Tibial artery (tissue), 4 donors: ENCODE results near the gene CTNNA3.
"Not testable (repeated sequence)": the region's sequence is repeated elsewhere in the genome, so short reads cannot be mapped to it uniquely, and the experiment has no call there.

Source experiments
- DNase-seq, 2 donors: peaks; one replicate each; pipeline ENCODE4 v3.0.0-alpha.2; 2019
- H3K27ac ChIP-seq, 2 donors: fragments of 200-600 bp; sonication (generic) in 1 of 2; 1 replicate in 1 of 2; 2 replicates in 1 of 2; pipeline ENCODE4 v1.5.1; 2018 to 2019; ENCODE audit warnings: mild to moderate bottlenecking in 1 of 2
- H3K27me3 ChIP-seq, 2 donors: fragments of 200-600 bp; sonication (generic) in 1 of 2; one replicate each; pipeline versions ENCODE4 v1.5.1 to v1.6.0; 2016 to 2019
- H3K36me3 ChIP-seq, 3 donors: fragments of 200-600 bp; sonication (generic) in 2 of 3; one replicate each; pipeline ENCODE4 v1.5.1; 2016 to 2019; ENCODE audit warnings: mild to moderate bottlenecking in 2 of 3
- H3K4me1 ChIP-seq, 4 donors: fragments of 200-600 bp; sonication (generic) in 2 of 4; 1 replicate in 3 of 4; 2 replicates in 1 of 4; pipeline ENCODE4 v1.5.1; 2016 to 2019
- H3K4me3 ChIP-seq, 2 donors: fragments of 200-600 bp; sonication (generic) in 1 of 2; 1 replicate in 1 of 2; 2 replicates in 1 of 2; pipeline ENCODE4 v1.5.1; 2018 to 2019; ENCODE audit warnings: mild to moderate bottlenecking in 2 of 2
- H3K9me3 ChIP-seq, 3 donors: fragments of 200-600 bp; sonication (generic) in 1 of 3; one replicate each; pipeline ENCODE4 v1.5.1; 2016 to 2019
- intact Hi-C: fragments of 100-400 bp; cut with DNase I; formaldehyde crosslinking; loops from one replicate; pipeline ENCODE4 v1.15.0; 2023; ENCODE audit warnings: low total_unique reads
- TF ChIP-seq, protein P1 (sequence below), 2 experiments: fragments of 200-600 bp in 1 of 2; fragments of 450-650 bp in 1 of 2; IDR thresholded peaks; one replicate each; pipeline ENCODE4 v1.5.1; 2017 to 2019; ENCODE audit warnings: antibody characterized with exemption in 2 of 2, mild to moderate bottlenecking in 1 of 2, moderate library complexity in 1 of 2

CTNNA3 gene

GRCh38 chr10:67225226-67225625, 470.8 kb downstream of the CTNNA3 start:
- no peaks in the 10 kb centered on the region for H3K9me3 ChIP-seq
- no peaks in the 10 kb centered on the region for H3K36me3 ChIP-seq
- DNase-seq = no peak
- intact Hi-C loops = no loop called here
- TF ChIP-seq, protein P1, sequence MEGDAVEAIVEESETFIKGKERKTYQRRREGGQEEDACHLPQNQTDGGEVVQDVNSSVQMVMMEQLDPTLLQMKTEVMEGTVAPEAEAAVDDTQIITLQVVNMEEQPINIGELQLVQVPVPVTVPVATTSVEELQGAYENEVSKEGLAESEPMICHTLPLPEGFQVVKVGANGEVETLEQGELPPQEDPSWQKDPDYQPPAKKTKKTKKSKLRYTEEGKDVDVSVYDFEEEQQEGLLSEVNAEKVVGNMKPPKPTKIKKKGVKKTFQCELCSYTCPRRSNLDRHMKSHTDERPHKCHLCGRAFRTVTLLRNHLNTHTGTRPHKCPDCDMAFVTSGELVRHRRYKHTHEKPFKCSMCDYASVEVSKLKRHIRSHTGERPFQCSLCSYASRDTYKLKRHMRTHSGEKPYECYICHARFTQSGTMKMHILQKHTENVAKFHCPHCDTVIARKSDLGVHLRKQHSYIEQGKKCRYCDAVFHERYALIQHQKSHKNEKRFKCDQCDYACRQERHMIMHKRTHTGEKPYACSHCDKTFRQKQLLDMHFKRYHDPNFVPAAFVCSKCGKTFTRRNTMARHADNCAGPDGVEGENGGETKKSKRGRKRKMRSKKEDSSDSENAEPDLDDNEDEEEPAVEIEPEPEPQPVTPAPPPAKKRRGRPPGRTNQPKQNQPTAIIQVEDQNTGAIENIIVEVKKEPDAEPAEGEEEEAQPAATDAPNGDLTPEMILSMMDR (IDR thresholded peaks at IDR 0.05) = no peak
- no peaks in the 10 kb centered on the region for H3K27me3 ChIP-seq
- no peak overlapping the region for H3K4me3 ChIP-seq
- no peaks in the 10 kb centered on the region for H3K4me1 ChIP-seq
- no peak overlapping the region for H3K27ac ChIP-seq

DNA sequence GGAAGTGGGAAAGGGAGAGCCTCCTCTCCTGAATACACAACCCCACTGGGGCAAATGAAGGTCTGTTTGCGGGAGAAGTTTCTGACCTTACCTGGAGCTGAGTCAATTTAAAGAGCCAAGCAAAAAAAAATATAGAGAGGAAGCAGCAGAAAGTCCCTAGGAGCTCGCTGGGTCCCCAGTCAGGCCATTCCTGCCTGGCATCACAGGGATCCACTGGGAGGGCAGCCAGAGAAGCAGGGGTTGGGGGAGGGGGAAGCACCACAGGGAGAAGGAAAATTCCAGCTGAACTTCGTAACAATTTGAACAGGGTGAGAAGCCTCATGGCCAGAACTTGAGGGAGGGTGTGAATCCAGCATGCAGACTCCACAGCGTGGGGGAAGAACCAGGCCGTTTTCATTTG, 471.4 kb downstream of the CTNNA3 start:
- H3K36me3 ChIP-seq = no peaks in the 10 kb centered on the region
- H3K27ac ChIP-seq = no peak overlapping the region
- TF ChIP-seq, protein P1 (IDR thresholded peaks at IDR 0.05) = no peak
- intact Hi-C loops = no loop called here
- no peak for DNase-seq
- H3K27me3 ChIP-seq = no peaks in the 10 kb centered on the region
- H3K9me3 ChIP-seq = no peaks in the 10 kb centered on the region
- H3K4me3 ChIP-seq = no peak overlapping the region
- no peaks in the 10 kb centered on the region for H3K4me1 ChIP-seq

DNA sequence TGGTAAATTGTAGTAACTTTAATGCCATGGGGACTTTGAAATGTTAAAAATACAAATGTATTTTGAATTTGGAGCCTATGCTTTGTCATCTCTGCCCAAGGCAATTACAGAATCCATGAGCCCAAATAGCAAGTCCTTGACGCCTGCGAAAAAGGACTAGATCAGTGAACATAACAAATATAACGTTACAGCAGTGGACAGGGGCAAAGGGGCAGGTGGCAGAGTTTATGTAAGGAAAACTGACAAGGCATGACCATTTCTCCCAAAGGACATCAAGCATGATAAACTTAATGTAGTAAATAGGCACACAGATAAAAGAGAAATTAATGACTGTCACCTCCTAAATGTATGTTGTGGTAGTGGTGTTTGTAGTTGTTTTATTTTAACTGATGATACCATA, 473.1 kb downstream of the CTNNA3 start:
- intact Hi-C loops = no loop called here
- Histone ChIP-seq H3K4me3 (no peak overlapping the region), H3K9me3 (no peaks in the 10 kb centered on the region), H3K4me1 (no peaks in the 10 kb centered on the region), H3K27me3 (no peaks in the 10 kb centered on the region), H3K36me3 (no peaks in the 10 kb centered on the region), H3K27ac (no peak overlapping the region)
- TF ChIP-seq, protein P1 (IDR thresholded peaks at IDR 0.05) = no peak
- no peak for DNase-seq

DNA sequence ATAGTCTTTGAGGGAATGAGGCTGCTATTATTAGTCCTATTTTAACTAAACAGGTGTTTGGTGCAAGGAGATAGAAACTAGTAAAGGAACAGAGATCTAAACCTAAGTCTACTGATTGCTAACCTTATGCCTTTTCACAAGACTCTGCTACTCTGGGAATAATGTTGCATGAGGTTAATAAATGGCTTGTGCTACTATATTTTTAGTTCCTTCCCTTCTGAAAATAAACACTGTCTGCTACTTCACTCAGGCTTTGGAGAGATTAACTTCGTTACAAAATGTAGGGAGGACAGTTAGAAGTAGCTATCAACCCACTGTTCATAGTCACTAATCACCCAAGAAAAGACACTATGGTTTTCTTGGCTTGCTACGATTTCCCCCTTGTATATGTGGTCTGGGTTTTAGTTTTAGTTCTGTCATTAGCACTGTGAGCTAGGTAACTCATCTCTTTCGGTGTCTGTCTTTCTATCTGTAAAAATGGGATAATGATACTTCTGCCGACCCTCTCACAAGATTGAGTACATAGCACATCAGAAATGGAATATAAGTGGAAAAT, 474.0 kb downstream of the CTNNA3 start:
- TF ChIP-seq, protein P1 (IDR thresholded peaks at IDR 0.05) = no peak
- Histone ChIP-seq H3K9me3 (no peaks in the 10 kb centered on the region), H3K36me3 (no peaks in the 10 kb centered on the region), H3K27me3 (no peaks in the 10 kb centered on the region), H3K4me3 (no peak overlapping the region), H3K27ac (no peak overlapping the region), H3K4me1 (no peaks in the 10 kb centered on the region)
- intact Hi-C loops = no loop called here
- no peak for DNase-seq

DNA sequence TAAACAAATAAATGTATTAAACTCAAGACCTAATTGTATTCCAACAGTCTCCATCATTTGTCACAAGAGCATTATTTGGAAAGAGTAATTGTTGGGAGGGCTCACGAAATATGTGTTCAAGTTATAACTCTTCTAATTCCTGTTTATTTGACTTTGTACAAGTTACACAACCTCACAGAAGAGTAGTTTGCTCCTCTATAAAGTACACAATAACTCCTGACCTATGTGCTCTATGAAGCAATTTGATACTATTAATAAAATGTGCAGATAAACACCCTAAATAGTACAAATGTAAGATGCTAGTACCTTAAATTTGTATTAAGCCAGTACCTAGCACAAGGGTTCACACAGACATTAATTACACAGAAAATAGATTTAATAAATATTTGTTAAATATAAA, 484.3 kb downstream of the CTNNA3 start:
- no peaks in the 10 kb centered on the region for H3K4me1 ChIP-seq
- H3K9me3 ChIP-seq = no peaks in the 10 kb centered on the region
- DNase-seq = no peak
- H3K27me3 ChIP-seq = no peaks in the 10 kb centered on the region
- H3K27ac ChIP-seq = no peak overlapping the region
- TF ChIP-seq, protein P1 (IDR thresholded peaks at IDR 0.05) = no peak
- H3K4me3 ChIP-seq = no peak overlapping the region
- intact Hi-C loops = no loop called here
- no peaks in the 10 kb centered on the region for H3K36me3 ChIP-seq

GRCh38 chr10:67207923-67208322, 488.1 kb downstream of the CTNNA3 start:
- H3K4me3 ChIP-seq, H3K4me1 ChIP-seq, H3K27ac ChIP-seq, H3K36me3 ChIP-seq, DNase-seq, H3K27me3 ChIP-seq, H3K9me3 ChIP-seq, intact Hi-C loops: not testable (repeated sequence)
